Stimulated activated naive CD8-positive, alpha-beta T cell treated with anti-CD3 and anti-CD28 coated beads, Interleukin-15, Interleukin-2, amounts not matched to agents 100 ng/mL and 50 ng/mL, for 24 hours (primary cell): ENCODE measurements around the gene SPTLC3.

ENCODE experiments used
- H3K27ac Mint-ChIP-seq: one replicate; pipeline ENCODE4 v1.8.0; 2021; ENCODE audit warnings: mild to moderate bottlenecking, mixed read lengths
- H3K27me3 Mint-ChIP-seq: one replicate; pipeline ENCODE4 v1.8.0; 2021; ENCODE audit warnings: mixed read lengths
- H3K36me3 Mint-ChIP-seq: one replicate; pipeline ENCODE4 v1.8.0; 2021; ENCODE audit warnings: low read depth, mixed read lengths
- H3K4me1 Mint-ChIP-seq: one replicate; pipeline ENCODE4 v1.8.0; 2021; ENCODE audit warnings: low read depth, mixed read lengths
- H3K4me3 Mint-ChIP-seq: one replicate; pipeline ENCODE4 v1.8.0; 2021; ENCODE audit warnings: mild to moderate bottlenecking, mixed read lengths
- H3K9me3 Mint-ChIP-seq: one replicate; pipeline ENCODE4 v1.8.0; 2021; ENCODE audit warnings: mixed read lengths

Gene SPTLC3

GRCh38 chr20:13008761-13009681, at the start of gene SPTLC3:
TSS of gene SPTLC3 (plus strand) at chr20:13008972. CDS start at chr20:13009268, 296 bp downstream.
- Mint-ChIP-seq H3K27ac (peak within 1 kb of the TSS; percentile 51), H3K36me3 (no peaks in the 10 kb centered on the region), H3K9me3 (no peaks in the 10 kb centered on the region), H3K4me3 (peak within 1 kb of the TSS; percentile 64), H3K4me1 (peaks cover 30% of the 10 kb centered on the region), H3K27me3 (peaks cover 3% of the 10 kb centered on the region)

GRCh38 chr20:12961725-12962124, 47.0 kb upstream of the SPTLC3 start:
- Mint-ChIP-seq H3K36me3 (no peaks in the 10 kb centered on the region), H3K27ac (no peak overlapping the region), H3K4me1 (no peaks in the 10 kb centered on the region), H3K4me3 (no peak overlapping the region), H3K27me3 (no peaks in the 10 kb centered on the region), H3K9me3 (no peaks in the 10 kb centered on the region)

GRCh38 chr20:12962895-12963294, 45.9 kb upstream of the SPTLC3 start:
- no peak overlapping the region for H3K27ac Mint-ChIP-seq
- H3K27me3 Mint-ChIP-seq, result no peaks in the 10 kb centered on the region
- no peak overlapping the region for H3K4me3 Mint-ChIP-seq
- H3K9me3 Mint-ChIP-seq, result no peaks in the 10 kb centered on the region
- no peaks in the 10 kb centered on the region for H3K4me1 Mint-ChIP-seq
- H3K36me3 Mint-ChIP-seq, result no peaks in the 10 kb centered on the region

- Mint-ChIP-seq H3K4me1 (no peaks in the 10 kb centered on the region), H3K27ac (no peak overlapping the region), H3K9me3 (no peaks in the 10 kb centered on the region), H3K4me3 (no peak overlapping the region), H3K27me3 (no peaks in the 10 kb centered on the region), H3K36me3 (no peaks in the 10 kb centered on the region)
These were observed 45.4 kb upstream of the SPTLC3 start for GRCh38 chr20:12963416-12963815.

GRCh38 chr20:12965212-12965869, 43.4 kb upstream of the SPTLC3 start:
- H3K27me3 Mint-ChIP-seq, result no peaks in the 10 kb centered on the region
- no peak overlapping the region for H3K4me3 Mint-ChIP-seq
- no peaks in the 10 kb centered on the region for H3K4me1 Mint-ChIP-seq
- H3K9me3 Mint-ChIP-seq, result no peaks in the 10 kb centered on the region
- no peaks in the 10 kb centered on the region for H3K36me3 Mint-ChIP-seq
- no peak overlapping the region for H3K27ac Mint-ChIP-seq

- Mint-ChIP-seq H3K36me3 (no peaks in the 10 kb centered on the region), H3K4me3 (no peak overlapping the region), H3K27me3 (no peaks in the 10 kb centered on the region), H3K27ac (no peak overlapping the region), H3K4me1 (no peaks in the 10 kb centered on the region), H3K9me3 (no peaks in the 10 kb centered on the region)
These were observed 42.9 kb upstream of the SPTLC3 start for GRCh38 chr20:12965870-12966251.

- Mint-ChIP-seq H3K27me3 (no peaks in the 10 kb centered on the region), H3K36me3 (no peaks in the 10 kb centered on the region), H3K4me1 (no peaks in the 10 kb centered on the region), H3K4me3 (no peak overlapping the region), H3K9me3 (no peaks in the 10 kb centered on the region), H3K27ac (no peak overlapping the region)
These were observed 42.2 kb upstream of the SPTLC3 start for GRCh38 chr20:12966468-12967085.

- H3K4me1 Mint-ChIP-seq, result no peaks in the 10 kb centered on the region
- H3K36me3 Mint-ChIP-seq, result no peaks in the 10 kb centered on the region
- H3K27me3 Mint-ChIP-seq, result no peaks in the 10 kb centered on the region
- no peaks in the 10 kb centered on the region for H3K9me3 Mint-ChIP-seq
- H3K27ac Mint-ChIP-seq, result no peak overlapping the region
- no peak overlapping the region for H3K4me3 Mint-ChIP-seq
These were observed 40.8 kb upstream of the SPTLC3 start for GRCh38 chr20:12967932-12968331.

GRCh38 chr20:12968472-12968871, 40.3 kb upstream of the SPTLC3 start:
- Mint-ChIP-seq H3K4me3 (no peak overlapping the region), H3K27me3 (no peaks in the 10 kb centered on the region), H3K36me3 (no peaks in the 10 kb centered on the region), H3K27ac (no peak overlapping the region), H3K4me1 (no peaks in the 10 kb centered on the region), H3K9me3 (no peaks in the 10 kb centered on the region)

GRCh38 chr20:12969071-12969669, 39.6 kb upstream of the SPTLC3 start:
- Mint-ChIP-seq H3K4me3 (no peak overlapping the region), H3K27ac (no peak overlapping the region), H3K27me3 (no peaks in the 10 kb centered on the region), H3K9me3 (no peaks in the 10 kb centered on the region), H3K4me1 (no peaks in the 10 kb centered on the region), H3K36me3 (no peaks in the 10 kb centered on the region)

- Mint-ChIP-seq H3K4me3 (no peak overlapping the region), H3K9me3 (no peaks in the 10 kb centered on the region), H3K36me3 (no peaks in the 10 kb centered on the region), H3K27ac (no peak overlapping the region), H3K4me1 (no peaks in the 10 kb centered on the region), H3K27me3 (no peaks in the 10 kb centered on the region)
These were observed 38.4 kb upstream of the SPTLC3 start for GRCh38 chr20:12970372-12970821.

- Mint-ChIP-seq H3K4me1 (no peaks in the 10 kb centered on the region), H3K27ac (no peak overlapping the region), H3K4me3 (no peak overlapping the region), H3K36me3 (no peaks in the 10 kb centered on the region), H3K27me3 (peaks cover 13% of the 10 kb centered on the region), H3K9me3 (no peaks in the 10 kb centered on the region)
These were observed 32.8 kb upstream of the SPTLC3 start for GRCh38 chr20:12975833-12976608.

- Mint-ChIP-seq H3K27ac (no peak overlapping the region), H3K4me1 (no peaks in the 10 kb centered on the region), H3K27me3 (peaks cover 13% of the 10 kb centered on the region), H3K9me3 (no peaks in the 10 kb centered on the region), H3K4me3 (no peak overlapping the region), H3K36me3 (no peaks in the 10 kb centered on the region)
These were observed 32.0 kb upstream of the SPTLC3 start for GRCh38 chr20:12976720-12977309.
